LHCN-M2 (cell line): Measurements from ENCODE around the gene SLC17A3. TPM values are rescaled to one million over a fixed set of nuclear protein-coding genes. Genes with fewer than 3 reads are reported as not detected.
A peak's percentile ranks its signal among the peaks of the same experiment; 100 is the strongest.

Experiments
- DNase-seq: peaks from one replicate; pipeline ENCODE4 v3.0.0-alpha.2; 2012; ENCODE audit warnings: low read depth
- total RNA-seq: library from RNA; depleted of rRNA; stranded (reverse); fragments of >200 nt; gene quantifications from 2 replicates; pipeline ENCODE4 v1.2.3, GENCODE V29; 2014

Gene SLC17A3
- total RNA-seq, 1 experiment from 2014 or later: not detected

GRCh38 chr6:25889877-25890853 is 16.1 kb upstream of the SLC17A3 start:
- peak; percentile 58 for DNase-seq

- DNase-seq: no peak
These were observed 14.6 kb upstream of the SLC17A3 start for GRCh38 chr6:25888626-25889025.

- DNase-seq: no peak
These were observed 12.0 kb upstream of the SLC17A3 start for GRCh38 chr6:25886066-25886465.

- DNase-seq: peak; percentile 97
These were observed 9.9 kb upstream of the SLC17A3 start for GRCh38 chr6:25883991-25884390.

- DNase-seq: peak; percentile 72
These were observed 9.5 kb upstream of the SLC17A3 start for GRCh38 chr6:25883536-25883935.

- DNase-seq: no peak
These were observed 8.0 kb upstream of the SLC17A3 start for GRCh38 chr6:25882051-25882496.

- no peak for DNase-seq
These were observed 6.6 kb upstream of the SLC17A3 start for GRCh38 chr6:25880601-25881000.

- DNase-seq: no peak
These were observed 4.8 kb upstream of the SLC17A3 start for GRCh38 chr6:25878721-25879322.

- DNase-seq: no peak
These were observed 2.0 kb upstream of the SLC17A3 start for GRCh38 chr6:25875926-25876602.

GRCh38 chr6:25875563-25875905 is 1.5 kb upstream of the SLC17A3 start:
- no peak for DNase-seq

- DNase-seq: no peak
These were observed 949 bp upstream of the SLC17A3 start for GRCh38 chr6:25874822-25875562.

GRCh38 chr6:25872814-25873213 is 1.2 kb downstream of the SLC17A3 start:
- DNase-seq: no peak

- no peak for DNase-seq
These were observed 4.2 kb downstream of the SLC17A3 start for GRCh38 chr6:25869840-25870239.

GRCh38 chr6:25868436-25869183 is 5.4 kb downstream of the SLC17A3 start:
- DNase-seq: no peak

GRCh38 chr6:25866011-25866410 is 8.0 kb downstream of the SLC17A3 start:
- DNase-seq: no peak

- DNase-seq: no peak
These were observed 10.7 kb downstream of the SLC17A3 start for GRCh38 chr6:25863360-25863759.

GRCh38 chr6:25862199-25862598 is 11.8 kb downstream of the SLC17A3 start:
- no peak for DNase-seq

GRCh38 chr6:25852756-25853155 is 21.3 kb downstream of the SLC17A3 start:
- no peak for DNase-seq

- DNase-seq: no peak
These were observed 22.1 kb downstream of the SLC17A3 start for GRCh38 chr6:25851961-25852360.

GRCh38 chr6:25844518-25844917 is 29.5 kb downstream of the SLC17A3 start:
- no peak for DNase-seq

GRCh38 chr6:25842526-25842925 is 31.5 kb downstream of the SLC17A3 start:
- DNase-seq: no peak
